Adipose tissue (tissue), 3 donors: ENCODE results near the gene OR52N2. TPM values are rescaled to one million over a fixed set of nuclear protein-coding genes. Genes with fewer than 3 reads are reported as not detected.

Source experiments
- H3K27ac ChIP-seq: one replicate; pipeline ENCODE4 v1.5.1; 2013; ENCODE audit warnings: low read depth, low read length
- WGBS, 3 donors: extraction: QIAGEN DNeasy Blood & Tissue Kit; methylation state at CpG; one replicate each; pipeline ENCODE4 v1.1.7; 2013; 5-methylcytosine and 5-hydroxymethylcytosine counted together
- polyA plus RNA-seq, 3 donors: library from polyadenylated mRNA; stranded (reverse); fragments of 200-250 nt; gene quantifications; one replicate each; pipeline ENCODE4 v1.2.3, GENCODE V29; 2013
- donor health status: healthy with polysubstance abuse.
- donor health status: Bipolar disorder and iron deficiency.
- donor health status: healthy.

The OR52N2 gene
- polyA plus RNA-seq, 3 donors, result 0.14 TPM; not detected in 2

DNA sequence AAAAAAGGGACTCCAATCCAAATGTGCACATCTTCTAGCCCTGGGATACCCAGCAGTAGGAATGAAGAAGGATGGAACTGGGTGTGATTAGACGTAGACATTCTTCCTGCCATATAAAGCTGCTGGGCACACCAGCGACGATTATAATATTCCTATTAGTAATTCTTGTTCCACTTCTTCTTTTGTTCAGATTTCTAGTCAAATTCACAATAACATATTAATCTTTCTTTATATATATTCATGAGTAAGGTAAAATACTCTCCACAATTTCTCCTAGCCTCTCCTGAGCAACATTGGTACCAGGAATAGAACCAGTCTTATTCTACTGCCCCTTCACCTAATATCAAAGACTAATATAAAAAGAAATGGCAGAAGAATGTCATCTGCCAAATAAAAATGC, 48.9 kb downstream of the OR52N2 start, which contains the start of gene OR52E8:
OR52E8 (minus strand) TSS at position 101 of the 400 bp plus-strand sequence; CDS start at position 101, 0 bp downstream.
- WGBS, 3 donors, result 83 to 95% (median 93%) methylated on average over 3 of the region's 3 CpGs
- no peak within 1 kb of the TSS for H3K27ac ChIP-seq

DNA sequence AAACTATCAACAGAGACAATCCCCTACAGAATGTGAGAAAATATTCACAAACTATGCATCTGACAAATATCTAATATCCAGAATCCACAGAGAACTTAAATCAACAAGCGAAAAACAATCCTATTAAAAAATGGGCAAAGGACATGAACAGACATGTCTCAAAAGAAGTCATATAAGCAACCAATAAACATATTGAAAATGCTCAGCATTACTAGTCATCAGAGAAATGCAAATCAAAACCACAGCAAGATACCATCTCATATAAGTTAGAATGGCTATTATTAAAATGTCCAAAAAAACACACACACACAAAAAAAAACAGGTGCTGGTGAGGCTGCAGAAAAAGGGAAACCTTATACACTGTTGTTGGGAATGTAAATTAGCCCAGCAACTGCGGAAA, 57.1 kb downstream of the OR52N2 start:
- H3K27ac ChIP-seq, result no peak overlapping the region
- 77 to 91% (median 86%) methylated on average over 2 of the region's 2 CpGs for WGBS, 3 donors

Other genes starting within 250 kb of the OR52N2 start
- not detected for gene OR52B6, start 228.0 kb upstream of the OR52N2 start, polyA plus RNA-seq
- 1 to 10 TPM; 1.4 to 2.9 (median 2.4) TPM for gene TRIM6, start 212.3 kb upstream of the OR52N2 start, polyA plus RNA-seq
- gene TRIM34, start 183.9 kb upstream of the OR52N2 start, polyA plus RNA-seq, result 1 to 10 TPM; 1.8 to 6.7 (median 3.8) TPM
- gene TRIM5, start 123.8 kb upstream of the OR52N2 start, polyA plus RNA-seq, result 10 to 100 TPM in 1 of 3 donors, 1 to 10 TPM in 2; 7.7 to 11.2 (median 9.7) TPM
- 10 to 100 TPM in 2 of 3 donors, 1 to 10 TPM in 1; 8.3 to 43.7 (median 22.8) TPM for gene TRIM22, start 119.1 kb upstream of the OR52N2 start, polyA plus RNA-seq
- not detected for gene OR56B1, start 72.5 kb upstream of the OR52N2 start, polyA plus RNA-seq
- gene OR52N4, start 54.7 kb upstream of the OR52N2 start, polyA plus RNA-seq, result under 1 TPM in 1 of 3 donors, not detected in 2; 0.21 TPM
- gene OR52N5, start 25.6 kb upstream of the OR52N2 start, polyA plus RNA-seq, result under 1 TPM in 1 of 3 donors, not detected in 2; 0.04 TPM
- under 1 TPM in 1 of 3 donors, not detected in 2; 0.06 TPM for gene OR52N1, start 17.7 kb upstream of the OR52N2 start, polyA plus RNA-seq
- not detected for gene OR52E6, start 33.0 kb downstream of the OR52N2 start, polyA plus RNA-seq
- not detected for gene OR52E8, start 48.8 kb downstream of the OR52N2 start, polyA plus RNA-seq
- not detected for gene OR52E4, start 71.7 kb downstream of the OR52N2 start, polyA plus RNA-seq
- not detected for gene OR52E5, start 84.3 kb downstream of the OR52N2 start, polyA plus RNA-seq
- not detected for gene OR56A3, start 133.3 kb downstream of the OR52N2 start, polyA plus RNA-seq
- gene OR56A5, start 159.6 kb downstream of the OR52N2 start, polyA plus RNA-seq, result not detected
- gene OR52L1, start 178.1 kb downstream of the OR52N2 start, polyA plus RNA-seq, result not detected
- not detected for gene OR56A4, start 198.0 kb downstream of the OR52N2 start, polyA plus RNA-seq
- gene OR56A1, start 221.8 kb downstream of the OR52N2 start, polyA plus RNA-seq, result not detected